Keratinocyte (primary cell): ENCODE data around the gene CLECL1.

ENCODE experiments used
- EZH2 ChIP-seq: IDR thresholded peaks from one replicate; pipeline ENCODE4 v1.6.1; 2012; ENCODE audit warnings: inconsistent platforms, mild to moderate bottlenecking, low read length, moderate library complexity
- TF ChIP-seq, protein P1 (sequence below), 3 experiments: IDR thresholded peaks in 1 of 3; conservative IDR thresholded peaks in 1 of 3; optimal IDR thresholded peaks in 1 of 3; 2 replicates in 2 of 3; 3 replicates in 1 of 3; pipeline versions ENCODE3 to v1.5.1; 2011; ENCODE audit warnings: low read length in 3 of 3, mild to moderate bottlenecking in 3 of 3, moderate library complexity in 2 of 3, control low read depth in 1 of 3, inconsistent platforms in 1 of 3; ENCODE audit not compliant: insufficient read depth in 2 of 3; ENCODE audit errors: extremely low read depth in 1 of 3

DNA sequence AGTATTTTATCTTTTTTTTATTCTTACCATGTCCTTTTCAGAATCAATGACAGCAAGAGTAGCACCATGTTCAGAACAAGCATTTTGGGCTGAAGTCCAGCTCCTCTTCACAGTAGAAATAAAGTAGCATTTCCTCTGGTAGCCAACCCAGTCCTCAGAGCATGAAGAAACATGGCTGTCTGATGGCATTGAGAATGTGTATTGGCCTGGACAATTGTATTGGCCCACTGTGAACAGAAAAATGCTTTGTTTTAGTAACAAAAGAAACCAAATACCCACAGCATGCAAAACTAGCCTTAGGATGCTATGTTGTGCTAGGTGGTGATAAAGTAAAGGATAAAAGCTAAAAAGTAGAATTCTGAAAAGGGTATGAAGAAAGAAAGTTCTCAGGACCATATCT, 22.1 kb upstream of the CLECL1 start:
- TF ChIP-seq, protein P1, sequence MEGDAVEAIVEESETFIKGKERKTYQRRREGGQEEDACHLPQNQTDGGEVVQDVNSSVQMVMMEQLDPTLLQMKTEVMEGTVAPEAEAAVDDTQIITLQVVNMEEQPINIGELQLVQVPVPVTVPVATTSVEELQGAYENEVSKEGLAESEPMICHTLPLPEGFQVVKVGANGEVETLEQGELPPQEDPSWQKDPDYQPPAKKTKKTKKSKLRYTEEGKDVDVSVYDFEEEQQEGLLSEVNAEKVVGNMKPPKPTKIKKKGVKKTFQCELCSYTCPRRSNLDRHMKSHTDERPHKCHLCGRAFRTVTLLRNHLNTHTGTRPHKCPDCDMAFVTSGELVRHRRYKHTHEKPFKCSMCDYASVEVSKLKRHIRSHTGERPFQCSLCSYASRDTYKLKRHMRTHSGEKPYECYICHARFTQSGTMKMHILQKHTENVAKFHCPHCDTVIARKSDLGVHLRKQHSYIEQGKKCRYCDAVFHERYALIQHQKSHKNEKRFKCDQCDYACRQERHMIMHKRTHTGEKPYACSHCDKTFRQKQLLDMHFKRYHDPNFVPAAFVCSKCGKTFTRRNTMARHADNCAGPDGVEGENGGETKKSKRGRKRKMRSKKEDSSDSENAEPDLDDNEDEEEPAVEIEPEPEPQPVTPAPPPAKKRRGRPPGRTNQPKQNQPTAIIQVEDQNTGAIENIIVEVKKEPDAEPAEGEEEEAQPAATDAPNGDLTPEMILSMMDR (optimal IDR thresholded peaks at IDR 0.05 in 1 of 3, IDR thresholded peaks at IDR 0.05 in 1 of 3, conservative IDR thresholded peaks at IDR 0.05 in 1 of 3; ENCODE audit: extremely low read depth in 1 of 3, insufficient read depth in 2 of 3, low read length in 3 of 3), result no peak
- no peak for TF ChIP-seq EZH2
